Ovary (tissue), 3 donors: Measurements from ENCODE around the gene RACGAP1.

Source experiments
- CTCF ChIP-seq, 3 donors: fragments of 450-650 bp in 2 of 3; fragments of 200-600 bp in 1 of 3; IDR thresholded peaks; one replicate each; pipeline versions ENCODE4 v1.5.1 to v1.8.0; 2016 to 2022; ENCODE audit warnings: antibody characterized with exemption in 3 of 3, mild to moderate bottlenecking in 1 of 3
- POLR2A ChIP-seq: fragments of 450-650 bp; IDR thresholded peaks from one replicate; pipeline ENCODE4 v1.6.1; 2017; ENCODE audit warnings: antibody characterized with exemption, mild to moderate bottlenecking, moderate library complexity
- donor health status: DM: no; HTN: no; CAD: no.

GRCh38 chr12:50032515-50032853, 7.2 kb upstream of the RACGAP1 start:
- TF ChIP-seq CTCF (IDR thresholded peaks at IDR 0.05), result no peak
- TF ChIP-seq POLR2A, result no peak
